HCT116 (cell line): ENCODE data around the gene GPR155. TPM values are rescaled to one million over a fixed set of nuclear protein-coding genes. Genes with fewer than 3 reads are reported as not detected.
"Not testable (repeated sequence)": the region's sequence is repeated elsewhere in the genome, so short reads cannot be mapped to it uniquely, and the experiment has no call there.

Source experiments
- ATAC-seq: fragments of 200-7000 bp; cut with Tn5 transposase; 2 replicates; pipeline ENCODE4 v1.9.1; 2020; ENCODE audit warnings: mild to moderate bottlenecking, moderate library complexity
- BruUV-seq: library from RNA; stranded (reverse); fragments of 400-500 nt; replicated peaks from 2 replicates; lab custom pipeline; 2021; lab: Mats Ljungman, UMichigan
- CTCF ChIA-PET: fragments of 300-600 bp; sonication (Branson Sonifier 250); formaldehyde crosslinking; loops from one replicate; lab custom pipeline; 2021; ENCODE audit warnings: antibody characterized with exemption; lab: Charles Lee
- POLR2A ChIA-PET: fragments of 300-600, 350-600 bp; sonication (Branson Sonifier 250); formaldehyde crosslinking; loops from one replicate; lab custom pipeline; 2021; ENCODE audit warnings: antibody characterized with exemption; lab: Charles Lee
- RAD21 ChIA-PET, 2 experiments: fragments of 300-600 bp; sonication (Branson Sonifier 250); formaldehyde crosslinking; loops; one replicate each; lab custom pipeline; 2023; ENCODE audit warnings: low total read pairs in 2 of 2; ENCODE audit not compliant: uncharacterized antibody in 2 of 2, unreplicated experiment in 2 of 2, low non-redundant PET in 1 of 2; lab: Charles Lee
- DNase-seq: peaks from one replicate; pipeline ENCODE4 v3.0.0-alpha.2; 2010; ENCODE audit warnings: low read depth, low spot score
- H2AFZ ChIP-seq: fragments of 200-600 bp; shearing (Covaris generic), sonication (generic); 2 replicates; pipeline ENCODE4 v1.6.1; 2017; ENCODE audit warnings: low read depth, mixed run types, mixed read lengths, antibody characterized with exemption, low read length; ENCODE audit not compliant: poor library complexity, severe bottlenecking
- H3K27ac ChIP-seq: 2 replicates; pipeline ENCODE4 v1.5.1; 2012; ENCODE audit warnings: low read depth, low read length
- H3K27me3 ChIP-seq: fragments of 200-600 bp; sonication (generic); 2 replicates; pipeline ENCODE4 v1.6.1; 2016; ENCODE audit warnings: mixed run types, low read length, mixed read lengths; ENCODE audit not compliant: insufficient read depth
- H3K36me3 ChIP-seq, 2 experiments: fragments of 200-500 bp in 1 of 2; fragments of 200-600 bp in 1 of 2; sonication (Bioruptor generic) in 1 of 2; sonication (generic) in 1 of 2; 2 replicates each; pipeline versions ENCODE4 v1.5.1 to v1.6.1; 2014 to 2016; ENCODE audit warnings: low read length in 2 of 2, inconsistent platforms in 1 of 2, mixed read lengths in 1 of 2, mixed run types in 1 of 2; ENCODE audit not compliant: insufficient read depth in 2 of 2, control insufficient read depth in 1 of 2
- H3K4me1 ChIP-seq, 2 experiments: fragments of 200-600 bp in 1 of 2; sonication (generic) in 1 of 2; 2 replicates each; pipeline versions ENCODE4 v1.5.1 to v1.6.1; 2012 to 2017; ENCODE audit warnings: low read length in 2 of 2, inconsistent platforms in 1 of 2, mild to moderate bottlenecking in 1 of 2, mixed read lengths in 1 of 2, mixed run types in 1 of 2, moderate library complexity in 1 of 2; ENCODE audit not compliant: insufficient read depth in 2 of 2, control insufficient read depth in 1 of 2
- H3K4me2 ChIP-seq: fragments of 200-600 bp; sonication (generic); 2 replicates; pipeline ENCODE4 v1.6.1; 2017; ENCODE audit warnings: mixed run types, low read length, mixed read lengths
- H3K4me3 ChIP-seq, 2 experiments: fragments of 200-600 bp in 1 of 2; sonication (generic) in 1 of 2; replicated peaks in 1 of 2; 2 replicates each; pipeline ENCODE4 v1.5.1; 2011 to 2016; ENCODE audit warnings: low read length in 2 of 2, control low read depth in 1 of 2, low read depth in 1 of 2, mild to moderate bottlenecking in 1 of 2, mixed read lengths in 1 of 2, mixed run types in 1 of 2
- H3K79me2 ChIP-seq: fragments of 200-600 bp; sonication (generic); 2 replicates; pipeline ENCODE4 v1.6.1; 2017; ENCODE audit warnings: mild to moderate bottlenecking, mixed run types, low read length, moderate library complexity, mixed read lengths; ENCODE audit not compliant: insufficient read depth
- H3K9ac ChIP-seq: fragments of 200-600 bp; sonication (generic); 2 replicates; pipeline ENCODE4 v1.6.1; 2016; ENCODE audit warnings: low read length, mixed read lengths
- H3K9me2 ChIP-seq: fragments of 200-600 bp; sonication (generic), shearing (Covaris generic); 2 replicates; pipeline ENCODE4 v1.6.1; 2017; ENCODE audit warnings: mixed run types, mild to moderate bottlenecking, moderate library complexity; ENCODE audit not compliant: insufficient read depth
- H3K9me3 ChIP-seq, 2 experiments: fragments of 200-500 bp in 1 of 2; fragments of 200-600 bp in 1 of 2; sonication (Bioruptor generic) in 1 of 2; sonication (generic) in 1 of 2; 2 replicates each; pipeline ENCODE4 v1.6.1; 2014 to 2017; ENCODE audit warnings: low read length in 2 of 2, mixed read lengths in 2 of 2, inconsistent platforms in 1 of 2, low read depth in 1 of 2, mild to moderate bottlenecking in 1 of 2, mixed run types in 1 of 2, moderate library complexity in 1 of 2; ENCODE audit not compliant: control insufficient read depth in 1 of 2, insufficient read depth in 1 of 2
- H4K20me1 ChIP-seq: fragments of 200-600 bp; sonication (generic), shearing (Covaris generic); 2 replicates; pipeline ENCODE4 v1.6.1; 2017; ENCODE audit warnings: mixed run types, mild to moderate bottlenecking, moderate library complexity; ENCODE audit not compliant: insufficient read depth
- CBX3 ChIP-seq: IDR thresholded peaks from 2 replicates; pipeline ENCODE4 v1.6.1; 2012; ENCODE audit warnings: low read depth
- CEBPB ChIP-seq: IDR thresholded peaks from 2 replicates; pipeline ENCODE4 v1.6.1; 2012; ENCODE audit warnings: low read depth
- JUND ChIP-seq: IDR thresholded peaks from 2 replicates; pipeline ENCODE4 v1.6.1; 2012
- SRF ChIP-seq: IDR thresholded peaks from 2 replicates; pipeline ENCODE4 v1.6.1; 2012; ENCODE audit warnings: low read depth
- TCF7L2 ChIP-seq: IDR thresholded peaks from 2 replicates; pipeline ENCODE4 v1.7.0; 2011; ENCODE audit warnings: borderline replicate concordance, inconsistent platforms; ENCODE audit not compliant: insufficient read depth, insufficient read length; ENCODE audit errors: extremely low read depth
- intact Hi-C: fragments of 100-400 bp; cut with micrococcal nuclease; formaldehyde crosslinking; loops from 2 replicates; pipeline ENCODE4 v1.10.0; 2022
- total RNA-seq: library from RNA; stranded (reverse); gene quantifications from one replicate; pipeline ENCODE4 v1.2.1, GENCODE V29; 2021; ENCODE audit not compliant: unreplicated experiment
- TF ChIP-seq, protein P1 (sequence below): IDR thresholded peaks from 2 replicates; pipeline ENCODE4 v1.6.1; 2012; ENCODE audit warnings: low read depth
- TF ChIP-seq, protein P2 (sequence below): IDR thresholded peaks from 2 replicates; pipeline ENCODE4 v1.6.1; 2012
- TF ChIP-seq, protein P3 (sequence below), 3 experiments: fragments of 200-600 bp in 1 of 3; sonication (generic) in 1 of 3; IDR thresholded peaks in 2 of 3; conservative IDR thresholded peaks in 1 of 3; 2 replicates each; pipeline ENCODE4 v1.5.1; 2012 to 2017; ENCODE audit warnings: low read depth in 2 of 3, low read length in 2 of 3, antibody characterized with exemption in 1 of 3, borderline replicate concordance in 1 of 3, control low read depth in 1 of 3, mild to moderate bottlenecking in 1 of 3, mixed read lengths in 1 of 3, mixed run types in 1 of 3, moderate library complexity in 1 of 3; ENCODE audit not compliant: insufficient read depth in 1 of 3

Gene GPR155
- total RNA-seq, 1 experiment from 2014 or later: 3.8 TPM

DNA sequence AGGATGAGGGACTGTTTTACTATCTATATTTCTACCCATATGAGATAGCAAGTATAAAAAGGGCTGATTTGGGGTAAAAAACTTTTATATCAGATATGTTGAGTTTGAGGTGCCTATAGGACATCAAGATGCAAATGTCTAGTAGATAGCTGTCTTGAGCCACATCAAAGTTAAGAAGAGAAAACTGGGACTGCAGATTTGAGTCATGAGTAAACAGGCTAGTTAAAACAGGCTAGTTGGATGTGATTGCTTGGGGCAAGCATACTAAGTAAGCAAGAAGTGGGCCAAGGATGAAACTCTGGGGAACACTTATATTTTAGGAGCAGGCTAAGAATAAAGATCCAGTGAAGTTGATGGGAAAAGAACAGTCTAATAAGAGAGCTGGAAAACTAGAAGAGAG, 94.1 kb downstream of the GPR155 start:
- H3K9me2 ChIP-seq: no peaks in the 10 kb centered on the region
- no peaks in the 10 kb centered on the region for H3K36me3 ChIP-seq
- H3K27ac ChIP-seq: no peak overlapping the region
- H3K4me2 ChIP-seq: no peak overlapping the region
- no peak overlapping the region for H3K9ac ChIP-seq
- TF ChIP-seq SRF (no peak), CBX3 (no peak), CEBPB (no peak), TCF7L2 (no peak), JUND (no peak)
- TF ChIP-seq, protein P1, sequence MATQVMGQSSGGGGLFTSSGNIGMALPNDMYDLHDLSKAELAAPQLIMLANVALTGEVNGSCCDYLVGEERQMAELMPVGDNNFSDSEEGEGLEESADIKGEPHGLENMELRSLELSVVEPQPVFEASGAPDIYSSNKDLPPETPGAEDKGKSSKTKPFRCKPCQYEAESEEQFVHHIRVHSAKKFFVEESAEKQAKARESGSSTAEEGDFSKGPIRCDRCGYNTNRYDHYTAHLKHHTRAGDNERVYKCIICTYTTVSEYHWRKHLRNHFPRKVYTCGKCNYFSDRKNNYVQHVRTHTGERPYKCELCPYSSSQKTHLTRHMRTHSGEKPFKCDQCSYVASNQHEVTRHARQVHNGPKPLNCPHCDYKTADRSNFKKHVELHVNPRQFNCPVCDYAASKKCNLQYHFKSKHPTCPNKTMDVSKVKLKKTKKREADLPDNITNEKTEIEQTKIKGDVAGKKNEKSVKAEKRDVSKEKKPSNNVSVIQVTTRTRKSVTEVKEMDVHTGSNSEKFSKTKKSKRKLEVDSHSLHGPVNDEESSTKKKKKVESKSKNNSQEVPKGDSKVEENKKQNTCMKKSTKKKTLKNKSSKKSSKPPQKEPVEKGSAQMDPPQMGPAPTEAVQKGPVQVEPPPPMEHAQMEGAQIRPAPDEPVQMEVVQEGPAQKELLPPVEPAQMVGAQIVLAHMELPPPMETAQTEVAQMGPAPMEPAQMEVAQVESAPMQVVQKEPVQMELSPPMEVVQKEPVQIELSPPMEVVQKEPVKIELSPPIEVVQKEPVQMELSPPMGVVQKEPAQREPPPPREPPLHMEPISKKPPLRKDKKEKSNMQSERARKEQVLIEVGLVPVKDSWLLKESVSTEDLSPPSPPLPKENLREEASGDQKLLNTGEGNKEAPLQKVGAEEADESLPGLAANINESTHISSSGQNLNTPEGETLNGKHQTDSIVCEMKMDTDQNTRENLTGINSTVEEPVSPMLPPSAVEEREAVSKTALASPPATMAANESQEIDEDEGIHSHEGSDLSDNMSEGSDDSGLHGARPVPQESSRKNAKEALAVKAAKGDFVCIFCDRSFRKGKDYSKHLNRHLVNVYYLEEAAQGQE: no peak
- TF ChIP-seq, protein P2, sequence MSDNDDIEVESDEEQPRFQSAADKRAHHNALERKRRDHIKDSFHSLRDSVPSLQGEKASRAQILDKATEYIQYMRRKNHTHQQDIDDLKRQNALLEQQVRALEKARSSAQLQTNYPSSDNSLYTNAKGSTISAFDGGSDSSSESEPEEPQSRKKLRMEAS: no peak
- TF ChIP-seq, protein P3, sequence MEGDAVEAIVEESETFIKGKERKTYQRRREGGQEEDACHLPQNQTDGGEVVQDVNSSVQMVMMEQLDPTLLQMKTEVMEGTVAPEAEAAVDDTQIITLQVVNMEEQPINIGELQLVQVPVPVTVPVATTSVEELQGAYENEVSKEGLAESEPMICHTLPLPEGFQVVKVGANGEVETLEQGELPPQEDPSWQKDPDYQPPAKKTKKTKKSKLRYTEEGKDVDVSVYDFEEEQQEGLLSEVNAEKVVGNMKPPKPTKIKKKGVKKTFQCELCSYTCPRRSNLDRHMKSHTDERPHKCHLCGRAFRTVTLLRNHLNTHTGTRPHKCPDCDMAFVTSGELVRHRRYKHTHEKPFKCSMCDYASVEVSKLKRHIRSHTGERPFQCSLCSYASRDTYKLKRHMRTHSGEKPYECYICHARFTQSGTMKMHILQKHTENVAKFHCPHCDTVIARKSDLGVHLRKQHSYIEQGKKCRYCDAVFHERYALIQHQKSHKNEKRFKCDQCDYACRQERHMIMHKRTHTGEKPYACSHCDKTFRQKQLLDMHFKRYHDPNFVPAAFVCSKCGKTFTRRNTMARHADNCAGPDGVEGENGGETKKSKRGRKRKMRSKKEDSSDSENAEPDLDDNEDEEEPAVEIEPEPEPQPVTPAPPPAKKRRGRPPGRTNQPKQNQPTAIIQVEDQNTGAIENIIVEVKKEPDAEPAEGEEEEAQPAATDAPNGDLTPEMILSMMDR (IDR thresholded peaks at IDR 0.05 in 2 of 3, conservative IDR thresholded peaks at IDR 0.05 in 1 of 3; ENCODE audit: borderline replicate concordance in 1 of 3, insufficient read depth in 1 of 3, low read depth in 2 of 3, low read length in 2 of 3): no peak
- intact Hi-C loops: no loop called here
- BruUV-seq: no TSS peak
- ChIA-PET RAD21 (no interaction called here), CTCF (interaction anchor here (0.7 kb wide), 1 partner anchor 9 kb away, joined by 3 read pairs; no protein-coding TSS in a partner anchor), POLR2A (no interaction called here)
- no peaks in the 10 kb centered on the region for H4K20me1 ChIP-seq
- H3K9me3 ChIP-seq: no peaks in the 10 kb centered on the region
- H3K4me3 ChIP-seq: no peak overlapping the region
- H3K4me1 ChIP-seq: peaks cover 7 to 11% of the 10 kb centered on the region in 2 experiments; a peak in 3 of 4 replicates
- H3K27me3 ChIP-seq: no peaks in the 10 kb centered on the region
- ATAC-seq (no peak), DNase-seq (no peak)
- no peak overlapping the region for H2AFZ ChIP-seq
- peaks cover 22% of the 10 kb centered on the region for H3K79me2 ChIP-seq

DNA sequence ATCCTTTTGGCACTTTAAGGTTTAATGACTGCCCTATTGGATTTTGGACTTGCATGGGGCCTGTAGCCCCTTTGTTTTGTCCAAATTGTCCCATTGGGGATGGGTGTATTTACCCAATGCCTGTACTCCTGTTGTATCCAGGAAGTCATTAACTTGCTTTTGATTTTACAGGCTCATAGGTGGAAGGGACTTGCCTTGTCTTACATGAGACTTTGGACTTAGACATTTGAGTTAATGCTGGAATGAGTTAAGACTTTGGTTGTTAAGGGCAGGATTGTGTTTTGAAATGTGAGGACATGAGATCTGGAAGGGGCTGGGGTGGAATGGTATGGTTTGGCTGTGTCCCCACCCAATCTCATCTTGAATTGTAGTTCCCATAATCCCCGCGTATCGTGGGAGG, 96.5 kb downstream of the GPR155 start:
- H3K79me2 ChIP-seq: peaks cover 20% of the 10 kb centered on the region
- H3K9me3 ChIP-seq, H3K9ac ChIP-seq, BruUV-seq, H3K4me1 ChIP-seq, H3K36me3 ChIP-seq, intact Hi-C loops, POLR2A ChIA-PET, RAD21 ChIA-PET, CTCF ChIA-PET, H2AFZ ChIP-seq, H4K20me1 ChIP-seq, DNase-seq, ATAC-seq, H3K27me3 ChIP-seq, H3K4me2 ChIP-seq, H3K4me3 ChIP-seq, H3K27ac ChIP-seq, H3K9me2 ChIP-seq: not testable (repeated sequence)
